K562 (cell line): ENCODE data around the gene ANKRD11. TPM values are rescaled to one million over a fixed set of nuclear protein-coding genes. Genes with fewer than 3 reads are reported as not detected.

Experiments used
- ATAC-seq: fragments of 200-7000 bp; cut with Tn5 transposase; 3 replicates; pipeline ENCODE4 v1.9.1; 2020; ENCODE audit warnings: moderate library complexity
- BruUV-seq: library from RNA; stranded (reverse); fragments of 400-500 nt; replicated peaks from 2 replicates; lab custom pipeline; 2021; lab: Mats Ljungman, UMichigan
- CTCF ChIA-PET: fragments of 300-600 bp; formaldehyde crosslinking; extraction: SDS; loops from one replicate; lab custom pipeline; 2021; ENCODE audit warnings: low intra/inter-chr PET ratio; lab: Yijun Ruan, JAX
- POLR2A ChIA-PET: fragments of 300-600, 350-650 bp; sonication (Branson Sonifier 250); formaldehyde crosslinking; extraction: SDS; loops from one replicate; lab custom pipeline; 2021; ENCODE audit warnings: antibody characterized with exemption, inconsistent platforms; lab: Yijun Ruan, JAX
- DNase-seq, 4 experiments: peaks; one replicate each; pipeline versions ENCODE4 v3.0.0 to v3.0.0-alpha.2; 2011 to 2018; ENCODE audit warnings: low spot score in 3 of 4, mixed read lengths in 3 of 4; ENCODE audit errors: extremely low read depth in 1 of 4
- FAIRE-seq: peaks from 2 replicates; lab custom pipeline; 2011; peaks lifted over from hg19 to GRCh38; lab: Jason Lieb, UNC
- H2AFZ ChIP-seq: 2 replicates; pipeline ENCODE4 v1.6.0; 2011; ENCODE audit warnings: low read depth, low read length, control low read depth, inconsistent platforms
- H3K27ac ChIP-seq: fragments of 200-600 bp; 3 replicates; pipeline ENCODE4 v1.8.0; 2011; ENCODE audit warnings: low read depth, mild to moderate bottlenecking, control low read depth, inconsistent platforms, low read length, moderate library complexity, mixed read lengths; ENCODE audit errors: extremely low read depth
- H3K27me3 ChIP-seq, 2 experiments: fragments of 300-600 bp in 1 of 2; 2 replicates in 1 of 2; 3 replicates in 1 of 2; pipeline versions ENCODE4 v1.6.0 to v1.8.0; 2011; ENCODE audit warnings: inconsistent platforms in 2 of 2, low read length in 2 of 2, mild to moderate bottlenecking in 1 of 2, mixed read lengths in 1 of 2, moderate library complexity in 1 of 2; ENCODE audit not compliant: control insufficient read depth in 2 of 2, insufficient read depth in 2 of 2
- H3K36me3 ChIP-seq: fragments of 300-600 bp; 3 replicates; pipeline ENCODE4 v1.8.0; 2011; ENCODE audit warnings: mild to moderate bottlenecking, low read length, inconsistent platforms; ENCODE audit not compliant: control insufficient read depth, insufficient read depth
- H3K4me1 ChIP-seq, 2 experiments: fragments of 200-600 bp in 1 of 2; replicated peaks in 1 of 2; 2 replicates in 1 of 2; 3 replicates in 1 of 2; pipeline versions ENCODE4 v1.5.1 to v1.8.0; 2011; ENCODE audit warnings: inconsistent platforms in 2 of 2, low read length in 2 of 2, mild to moderate bottlenecking in 1 of 2, mixed read lengths in 1 of 2, moderate library complexity in 1 of 2; ENCODE audit not compliant: control insufficient read depth in 2 of 2, insufficient read depth in 2 of 2
- H3K4me2 ChIP-seq: 2 replicates; pipeline ENCODE4 v1.6.1; 2011; ENCODE audit warnings: low read length, control low read depth, inconsistent platforms, mixed read lengths; ENCODE audit not compliant: insufficient read depth
- H3K4me3 ChIP-seq: fragments of 200-600 bp; sonication (generic), shearing (Covaris generic); 2 replicates; pipeline ENCODE4 v1.5.1; 2016; ENCODE audit warnings: control low read depth, inconsistent platforms
- H3K79me2 ChIP-seq: fragments of 200-600 bp; 3 replicates; pipeline ENCODE4 v1.8.0; 2011; ENCODE audit warnings: low read length, inconsistent platforms; ENCODE audit not compliant: control insufficient read depth, insufficient read depth
- H3K9ac ChIP-seq, 2 experiments: 2 replicates each; pipeline versions ENCODE4 v1.6.0 to v1.6.1; 2011; ENCODE audit warnings: low read depth in 2 of 2, low read length in 2 of 2, control low read depth in 1 of 2, inconsistent platforms in 1 of 2, mild to moderate bottlenecking in 1 of 2, mixed read lengths in 1 of 2; ENCODE audit not compliant: insufficient read depth in 1 of 2
- H3K9me1 ChIP-seq: one replicate; pipeline ENCODE4 v1.6.0; 2011; ENCODE audit warnings: inconsistent platforms, mild to moderate bottlenecking, low read length, moderate library complexity; ENCODE audit not compliant: control insufficient read depth, insufficient read depth
- H3K9me3 ChIP-seq: replicated peaks from 2 replicates; pipeline ENCODE4 v1.5.1; 2011; ENCODE audit warnings: low read depth, low read length, inconsistent platforms; ENCODE audit not compliant: control insufficient read depth, insufficient read depth
- H4K20me1 ChIP-seq: replicated peaks from 2 replicates; pipeline ENCODE4 v1.6.1; 2011; ENCODE audit warnings: low read length, inconsistent platforms, mixed read lengths; ENCODE audit not compliant: control insufficient read depth, insufficient read depth
- SPI1 ChIP-seq: IDR thresholded peaks from 2 replicates; pipeline ENCODE4 v1.6.1; 2011; ENCODE audit warnings: low read depth, low read length, control low read depth, borderline replicate concordance
- ZNF121 ChIP-seq: sonication (generic); formaldehyde crosslinking; conservative IDR thresholded peaks from 2 replicates; pipeline ENCODE4 v1.8.0; 2022; ENCODE audit warnings: missing genetic modification reagents
- ZNF239 ChIP-seq: fragments of 250-450 bp; sonication (Bioruptor Pico); IDR thresholded peaks from 2 replicates; pipeline ENCODE4 v1.4.0; 2020; ENCODE audit warnings: mild to moderate bottlenecking
- WGBS: fragments of 100-300 bp; shearing (Covaris generic); methylation state at CpG from one replicate; pipeline ENCODE4 v1.1.6; 2016; ENCODE audit warnings: low coverage, mixed read lengths; ENCODE audit not compliant: insufficient coverage; ENCODE audit errors: missing lambda C conversion rate; 5-methylcytosine and 5-hydroxymethylcytosine counted together
- in situ Hi-C: fragments of 300-500 bp; cut with MboI; formaldehyde crosslinking; loops from 4 replicates; pipeline ENCODE4 v1.15.0; 2018; ENCODE audit warnings: inconsistent platforms, mixed read lengths
- intact Hi-C: fragments of 100-400 bp; cut with micrococcal nuclease; formaldehyde crosslinking; loops from 2 replicates; pipeline ENCODE4 v1.14.2; 2022
- polyA plus RNA-seq, 8 experiments: library from polyadenylated mRNA; depleted of rRNA in 4 of 8; stranded (reverse) in 5 of 8; unstranded in 3 of 8; fragments of >200 nt; fragmentation: Nextera tagmentation in 2 of 8; fragmentation: Illumina TruSeq in 1 of 8; extraction: Ambion mirVana in 2 of 8; extraction: Trizol in 1 of 8; gene quantifications; 2 replicates each; pipeline versions ENCODE4 v1.2.1 to v1.2.3, GENCODE V29; 2011 to 2014; ENCODE audit warnings: inconsistent platforms in 1 of 8, missing spikeins in 1 of 8
- total RNA-seq, 7 experiments: library from RNA; depleted of rRNA in 6 of 7; stranded (reverse); fragments of >200 nt in 6 of 7; fragmentation: Illumina TruSeq in 2 of 7; extraction: Trizol in 2 of 7; gene quantifications; 2 replicates each; pipeline versions ENCODE4 v1.2.1 to v1.2.3, GENCODE V29; 2011 to 2021; ENCODE audit warnings: low replicate concordance in 1 of 7

The ANKRD11 gene
- total and polyA plus RNA-seq, 9 of the 15 experiments (the other 6 are each of a cell fraction or from before 2014, with no cell fraction given): 4.7 to 126 (median 31.7) TPM

GRCh38 chr16:89253548-89254287 lies 236.6 kb downstream of the ANKRD11 start:
- ChIA-PET POLR2A (interaction anchor here (0.7 to 2.1 kb wide), 3 partner anchors 11 to 168 kb away, joined by 3 to 6 read pairs (median 4); no protein-coding TSS in a partner anchor), CTCF (no interaction called here)
- Histone ChIP-seq H4K20me1 (no peaks in the 10 kb centered on the region), H2AFZ (no peak overlapping the region), H3K4me3 (no peak overlapping the region), H3K9me3 (no peaks in the 10 kb centered on the region; the same call in none of the 2 replicates), H3K27me3 (no peaks in the 10 kb centered on the region), H3K27ac (no peak overlapping the region), H3K36me3 (no peaks in the 10 kb centered on the region), H3K9me1 (no peaks in the 10 kb centered on the region), H3K4me2 (no peak overlapping the region), H3K79me2 (no peaks in the 10 kb centered on the region), H3K4me1 (peaks cover 0 to 5% of the 10 kb centered on the region in 2 experiments; a peak in 3 of 5 replicates), H3K9ac (no peak overlapping the region)
- no peak for DNase-seq
- TF ChIP-seq ZNF121 (CRISPR knock-in tag) (peak; percentile 87), ZNF239 (CRISPR knock-in tag) (no peak), SPI1 (peak; percentile 89)
- ATAC-seq: no peak
- intact Hi-C loops: no loop called here
- no peak for FAIRE-seq
- WGBS: 63% methylated on average over 10 of the region's 10 CpGs
- in situ Hi-C loops: no loop called here
- BruUV-seq: no TSS peak
